ENCODE data around the gene SLC29A1. TPM values are rescaled to one million over a fixed set of nuclear protein-coding genes. Genes with fewer than 3 reads are reported as not detected.

SLC29A1 gene
- total and polyA plus RNA-seq, 2 of the 8 experiments (the other 6 are each of a cell fraction or from before 2014, with no cell fraction given): 187 to 558 TPM

GRCh38 chr6:44261581-44261980 lies 38.2 kb downstream of the SLC29A1 start:
- Histone ChIP-seq H3K14ac (ENCODE audit: insufficient read length) (no peak overlapping the region), H3K9me3 (ENCODE audit: insufficient read depth in 2 of 2, low read depth in 1 of 2, low read length in 1 of 2) (no peaks in the 10 kb centered on the region), H3K23me2 (ENCODE audit: low read depth, low read length) (peaks cover 12% of the 10 kb centered on the region), H2BK12ac (ENCODE audit: low read depth, low read length) (no peak overlapping the region), H3K27ac (ENCODE audit: low read depth, low read length) (no peak overlapping the region), H4K91ac (replicated peaks; ENCODE audit: insufficient read length, low read length) (no peak overlapping the region), H3K36me3 (ENCODE audit: control insufficient read depth in 2 of 4, insufficient read depth in 4 of 4, low read length in 3 of 4) (peaks cover 3 to 10% (median 7%) of the 10 kb centered on the region in 4 experiments; a peak in 4 of 8 replicates), H3K18ac (ENCODE audit: extremely low read depth, low read length) (no peak overlapping the region), H4K8ac (ENCODE audit: extremely low read depth, insufficient read depth, low read length) (no peak overlapping the region), H2AFZ (ENCODE audit: low read length) (no peak overlapping the region), H3K4ac (replicated peaks; ENCODE audit: insufficient read length, low read depth, low read length) (no peak overlapping the region), H3K23ac (ENCODE audit: insufficient read length) (no peak overlapping the region), H3K4me2 (ENCODE audit: insufficient read depth in 1 of 2, low read depth in 2 of 2, low read length in 2 of 2) (no peak overlapping the region), H2BK20ac (ENCODE audit: low read length) (no peak overlapping the region), H3K79me1 (ENCODE audit: low read depth, low read length) (peaks cover 7% of the 10 kb centered on the region; the same call in 1 of the 2 replicates), H3K79me2 (ENCODE audit: control insufficient read depth in 1 of 2, insufficient read depth in 2 of 2, low read length in 2 of 2) (peaks cover 0 to 11% of the 10 kb centered on the region in 2 experiments; a peak in 1 of 4 replicates), H3K27me3 (replicated peaks in 1 of 4; ENCODE audit: control insufficient read depth in 3 of 4, extremely low read depth in 1 of 4, insufficient read depth in 3 of 4, low read length in 3 of 4) (no peaks in the 10 kb centered on the region; a peak in 1 of 7 replicates), H3K9ac (replicated peaks in 1 of 4; ENCODE audit: extremely low read depth in 1 of 4, low read depth in 3 of 4, low read length in 3 of 4) (no peak overlapping the region; a peak in 1 of 7 replicates), H3K4me3 (ENCODE audit: extremely low read depth in 1 of 4, insufficient read depth in 2 of 4, low read depth in 3 of 4, low read length in 4 of 4) (no peak overlapping the region), H4K20me1 (replicated peaks in 1 of 2; ENCODE audit: control insufficient read depth in 1 of 2, insufficient read depth in 2 of 2, low read length in 2 of 2) (peaks cover 1 to 5% of the 10 kb centered on the region in 2 experiments), H2BK15ac (ENCODE audit: low read length) (no peak overlapping the region), H3K4me1 (replicated peaks in 1 of 4; ENCODE audit: control insufficient read depth in 3 of 4, insufficient read depth in 4 of 4, low read length in 3 of 4) (peaks cover 6 to 35% (median 16%) of the 10 kb centered on the region in 4 experiments), H2BK5ac (ENCODE audit: low read depth, low read length) (no peak overlapping the region), H4K5ac (ENCODE audit: insufficient read length, low read depth, low read length) (no peak overlapping the region), H2BK120ac (replicated peaks; ENCODE audit: low read depth, low read length) (no peak overlapping the region), H2AK5ac (ENCODE audit: low read depth, low read length) (no peak overlapping the region), H3K56ac (replicated peaks; ENCODE audit: insufficient read length, low read depth, low read length) (no peak overlapping the region)
- POLR2A ChIA-PET (ENCODE audit: partially characterized antibody): interaction anchor here (0.6 to 15.1 kb wide), 7 partner anchors 8 to 675 kb away, joined by 3 to 581 read pairs (median 5); partner anchors contain the start of genes HSP90AB1, SLC35B2 and TMEM151B
- FAIRE-seq (no peak), DNase-seq (ENCODE audit: low read depth in 1 of 2, low spot score in 2 of 2) (no peak)
- WGBS, 2 experiments (ENCODE audit: extremely low coverage in 1 of 2, insufficient coverage in 1 of 2, insufficient read length in 1 of 2, insufficient replicate concordance in 2 of 2, low coverage in 1 of 2, low lambda C conversion rate in 2 of 2, missing lambda C conversion rate in 1 of 2): 96% methylated on average over 8 of the region's 8 CpGs; no CpG with 5 or more reads in 1 of the 2 experiments
- CTCF ChIA-PET (ENCODE audit: partially characterized antibody): interaction anchor here (0.6 to 19.0 kb wide), 13 partner anchors 8 to 165 kb away, joined by 3 to 330 read pairs (median 4); partner anchors contain the start of genes AARS2 and HSP90AB1
- no peak for TF ChIP-seq BRCA1 (IDR thresholded peaks at IDR 0.05; ENCODE audit: low read depth, low read length)
- no peak for TF ChIP-seq MAFK (IDR thresholded peaks at IDR 0.05; ENCODE audit: low read depth, low read length)
